ENCODE results near the gene HINT2.
A peak's percentile ranks its signal among the peaks of the same experiment; 100 is the strongest.

GRCh38 chr9:35847792-35848572 lies 33.1 kb upstream of the HINT2 start:
- TF ChIP-seq POLR2AphosphoS5 (IDR thresholded peaks at IDR 0.05) (peak in 1 of 3 donors; percentile 44), CTCF (IDR thresholded peaks at IDR 0.05) (no peak), EP300 (IDR thresholded peaks at IDR 0.05) (no peak), POLR2A (IDR thresholded peaks at IDR 0.05) (no peak)

Measured in stomach (tissue), 4 donors.